ENCODE results near the gene HIRIP3. TPM values are rescaled to one million over a fixed set of nuclear protein-coding genes. Genes with fewer than 3 reads are reported as not detected.

HIRIP3 gene
- total RNA-seq, 1 experiment from 2014 or later, result 18.4 TPM

- Histone ChIP-seq H3K36me3 (ENCODE audit: low read depth, low read length) (peaks cover 10% of the 10 kb centered on the region), H4K20me1 (ENCODE audit: low read length) (no peaks in the 10 kb centered on the region), H3K9me3 (ENCODE audit: low read length) (no peaks in the 10 kb centered on the region), H3K27ac (ENCODE audit: low read length) (no peak overlapping the region), H2AFZ (ENCODE audit: low read length) (no peak overlapping the region), H3K79me2 (ENCODE audit: low read length) (no peaks in the 10 kb centered on the region), H3K9ac (ENCODE audit: low read length) (no peak overlapping the region), H3K9me2 (replicated peaks; ENCODE audit: low read length) (no peaks in the 10 kb centered on the region), H3K27me3 (ENCODE audit: low read length) (no peaks in the 10 kb centered on the region), H3F3A (ENCODE audit: low read length, unreplicated experiment) (no peaks in the 10 kb centered on the region), H3K4me1 (ENCODE audit: insufficient read depth, low read length) (no peaks in the 10 kb centered on the region), H3K4me2 (ENCODE audit: low read length) (no peak overlapping the region), H3K4me3 (ENCODE audit: low read length) (no peak overlapping the region)
- DNase-seq (no peak), ATAC-seq (no peak)
- intact Hi-C loops (cut with micrococcal nuclease), result no loop called here
- no peak for TF ChIP-seq EZH2 (IDR thresholded peaks at IDR 0.05; ENCODE audit: low read length, unreplicated experiment)
- no peak for TF ChIP-seq EZH2phosphoT487 (IDR thresholded peaks at IDR 0.05; ENCODE audit: borderline replicate concordance, low read length)
- no peak for TF ChIP-seq CTCF (conservative IDR thresholded peaks at IDR 0.05; ENCODE audit: low read depth, low read length)
- ChIA-PET CTCF (no interaction called here), POLR2A (ENCODE audit: unreplicated experiment) (no interaction called here)
- no TSS peak for BruUV-seq (replicated peaks)
Observed at GRCh38 chr16:29986931-29987330, 8.5 kb downstream of the HIRIP3 start.

DNA sequence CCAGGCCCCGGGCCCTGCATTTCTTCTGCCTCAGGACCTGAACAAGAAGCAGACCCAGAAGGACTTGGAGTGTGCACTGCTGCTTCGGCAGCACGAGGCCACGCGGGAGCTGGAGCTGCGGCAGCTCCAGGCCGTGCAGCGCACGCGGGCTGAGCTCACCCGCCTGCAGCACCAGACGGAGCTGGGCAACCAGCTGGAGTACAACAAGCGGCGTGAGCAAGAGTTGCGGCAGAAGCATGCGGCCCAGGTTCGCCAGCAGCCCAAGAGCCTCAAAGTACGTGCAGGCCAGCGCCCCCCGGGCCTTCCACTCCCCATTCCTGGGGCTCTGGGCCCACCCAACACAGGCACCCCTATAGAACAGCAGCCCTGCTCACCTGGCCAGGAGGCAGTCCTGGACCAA lies 9.2 kb downstream of the HIRIP3 start:
- H3F3A ChIP-seq (ENCODE audit: low read length, unreplicated experiment), result no peaks in the 10 kb centered on the region
- no peak overlapping the region for H2AFZ ChIP-seq (ENCODE audit: low read length)
- no peak overlapping the region for H3K4me3 ChIP-seq (ENCODE audit: low read length)
- H3K9ac ChIP-seq (ENCODE audit: low read length), result no peak overlapping the region
- ChIA-PET CTCF (interaction anchor here (0.6 kb wide), 1 partner anchor 45 kb away, joined by 3 read pairs; the partner anchor contains the start of gene TLCD3B), POLR2A (ENCODE audit: unreplicated experiment) (no interaction called here)
- no TSS peak for BruUV-seq (replicated peaks)
- no peaks in the 10 kb centered on the region for H3K79me2 ChIP-seq (ENCODE audit: low read length)
- ATAC-seq, result no peak
- H3K9me2 ChIP-seq (replicated peaks; ENCODE audit: low read length), result no peaks in the 10 kb centered on the region
- intact Hi-C loops (cut with micrococcal nuclease), result no loop called here
- no peaks in the 10 kb centered on the region for H3K27me3 ChIP-seq (ENCODE audit: low read length)
- no peak overlapping the region for H3K4me2 ChIP-seq (ENCODE audit: low read length)
- TF ChIP-seq EZH2phosphoT487 (IDR thresholded peaks at IDR 0.05; ENCODE audit: borderline replicate concordance, low read length) (no peak), CTCF (conservative IDR thresholded peaks at IDR 0.05; ENCODE audit: low read depth, low read length) (no peak), EZH2 (IDR thresholded peaks at IDR 0.05; ENCODE audit: low read length, unreplicated experiment) (no peak)
- H3K9me3 ChIP-seq (ENCODE audit: low read length), result no peaks in the 10 kb centered on the region
- no peaks in the 10 kb centered on the region for H3K4me1 ChIP-seq (ENCODE audit: insufficient read depth, low read length)
- H4K20me1 ChIP-seq (ENCODE audit: low read length), result no peaks in the 10 kb centered on the region
- DNase-seq, result no peak
- H3K27ac ChIP-seq (ENCODE audit: low read length), result no peak overlapping the region
- H3K36me3 ChIP-seq (ENCODE audit: low read depth, low read length), result peaks cover 12% of the 10 kb centered on the region

- ATAC-seq (no peak), DNase-seq (no peak)
- BruUV-seq (replicated peaks), result no TSS peak
- Histone ChIP-seq H3K27me3 (ENCODE audit: low read length) (no peaks in the 10 kb centered on the region), H3K27ac (ENCODE audit: low read length) (no peak overlapping the region), H3K4me3 (ENCODE audit: low read length) (no peak overlapping the region), H3K4me1 (ENCODE audit: insufficient read depth, low read length) (no peaks in the 10 kb centered on the region), H3F3A (ENCODE audit: low read length, unreplicated experiment) (no peaks in the 10 kb centered on the region), H3K36me3 (ENCODE audit: low read depth, low read length) (peaks cover 20% of the 10 kb centered on the region), H3K79me2 (ENCODE audit: low read length) (no peaks in the 10 kb centered on the region), H4K20me1 (ENCODE audit: low read length) (no peaks in the 10 kb centered on the region), H3K9me2 (replicated peaks; ENCODE audit: low read length) (no peaks in the 10 kb centered on the region), H2AFZ (ENCODE audit: low read length) (no peak overlapping the region), H3K9ac (ENCODE audit: low read length) (no peak overlapping the region), H3K9me3 (ENCODE audit: low read length) (no peaks in the 10 kb centered on the region), H3K4me2 (ENCODE audit: low read length) (no peak overlapping the region)
- CTCF ChIA-PET, result interaction anchor here (0.6 kb wide), 1 partner anchor 46 kb away, joined by 3 read pairs; the partner anchor contains the start of gene TLCD3B
- TF ChIP-seq EZH2 (IDR thresholded peaks at IDR 0.05; ENCODE audit: low read length, unreplicated experiment) (no peak), EZH2phosphoT487 (IDR thresholded peaks at IDR 0.05; ENCODE audit: borderline replicate concordance, low read length) (no peak), CTCF (conservative IDR thresholded peaks at IDR 0.05; ENCODE audit: low read depth, low read length) (no peak)
- intact Hi-C loops (cut with micrococcal nuclease), result no loop called here
- POLR2A ChIA-PET (ENCODE audit: unreplicated experiment), result no interaction called here
Observed at GRCh38 chr16:29985271-29985811, 10.1 kb downstream of the HIRIP3 start.
